BJ (cell line): Measurements from ENCODE around the gene KCNAB3. TPM values are rescaled to one million over a fixed set of nuclear protein-coding genes. Genes with fewer than 3 reads are reported as not detected.

ENCODE experiments used
- CTCF ChIA-PET: fragments of 350-600 bp; formaldehyde crosslinking; extraction: SDS; loops from one replicate; lab custom pipeline; 2021; ENCODE audit warnings: antibody characterized with exemption, inconsistent platforms; lab: Yijun Ruan, JAX
- POLR2A ChIA-PET: fragments of 300-600 bp; sonication (Branson Sonifier 250); formaldehyde crosslinking; extraction: SDS; loops from one replicate; lab custom pipeline; 2021; ENCODE audit warnings: antibody characterized with exemption; lab: Charles Lee
- DNase-seq: peaks from one replicate; pipeline ENCODE4 v3.0.0-alpha.2; 2011; ENCODE audit warnings: low read depth
- H3K27me3 ChIP-seq: 2 replicates; pipeline ENCODE4 v1.6.0; 2011; ENCODE audit warnings: low read length; ENCODE audit not compliant: control insufficient read depth, insufficient read depth
- H3K36me3 ChIP-seq: 2 replicates; pipeline ENCODE4 v1.5.1; 2011; ENCODE audit warnings: low read length; ENCODE audit not compliant: control insufficient read depth, insufficient read depth
- H3K4me3 ChIP-seq: 2 replicates; pipeline ENCODE4 v1.5.1; 2011; ENCODE audit warnings: low read depth, mild to moderate bottlenecking, control low read depth, low read length
- CTCF ChIP-seq: IDR thresholded peaks from 2 replicates; pipeline ENCODE4 v1.5.1; 2011; ENCODE audit warnings: low read depth, mild to moderate bottlenecking, control low read depth, inconsistent platforms, low read length, moderate library complexity; ENCODE audit not compliant: insufficient read depth
- polyA minus RNA-seq: library from RNA; depleted of rRNA, polyadenylated mRNA; stranded (reverse); fragments of >200 nt; gene quantifications from 2 replicates; pipeline ENCODE4 v1.2.3, GENCODE V29; 2011; rRNA and poly(A)+ RNA removed
- polyA plus RNA-seq: library from polyadenylated mRNA; depleted of rRNA; stranded (reverse); fragments of >200 nt; gene quantifications from 2 replicates; pipeline ENCODE4 v1.2.3, GENCODE V29; 2011; rRNA removed

KCNAB3 gene
- polyA plus RNA-seq (1.9 TPM in 2 replicates), polyA minus RNA-seq (0.62 and 1.0 TPM in 2 replicates)

DNA sequence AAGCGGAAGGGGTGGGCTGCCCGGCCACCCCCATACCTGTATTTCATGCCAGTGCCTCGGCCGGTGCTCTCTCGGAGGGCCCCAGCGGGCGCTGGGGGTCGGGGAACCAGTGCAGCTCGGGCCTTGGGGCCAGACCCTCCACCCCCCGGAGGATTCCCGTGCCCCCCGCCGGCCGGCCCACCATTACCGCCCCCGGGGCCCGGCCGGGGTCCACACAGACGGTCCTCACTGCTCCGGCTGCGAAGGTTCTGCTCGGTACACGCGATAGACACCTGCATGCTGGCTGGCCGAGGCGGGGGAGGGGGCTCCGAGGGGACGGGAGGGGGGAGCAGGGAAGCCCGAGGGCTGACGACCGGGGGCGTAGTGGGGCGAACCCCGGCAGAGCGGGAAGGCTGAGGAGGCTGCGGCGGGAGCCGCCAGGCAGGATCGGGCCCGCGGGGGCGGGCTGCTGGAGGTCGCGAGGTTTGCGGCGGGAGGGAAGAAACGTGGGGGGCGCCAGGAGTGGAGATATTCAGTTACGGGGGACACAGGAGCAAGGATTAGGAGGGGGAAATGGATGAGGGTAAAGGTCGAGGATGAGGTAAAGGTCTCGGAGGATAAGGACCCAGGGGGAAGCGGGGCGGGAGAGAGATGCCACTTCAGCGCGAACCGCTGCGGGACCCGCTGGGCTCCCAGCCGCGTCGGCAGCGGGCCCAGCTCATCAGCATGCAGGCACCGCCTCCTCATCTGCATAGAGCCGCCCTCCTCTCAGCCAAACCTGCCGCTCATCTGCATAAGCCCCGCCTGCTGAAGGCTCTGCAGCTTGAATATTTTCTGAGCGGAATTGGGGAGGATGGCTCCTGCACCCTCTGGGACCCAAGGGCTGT lies at the start of gene KCNAB3:
Gene KCNAB3 (minus strand): TSS at position 699 of the 866 bp plus-strand sequence. CDS start 421 bp downstream, at position 278.
- no peak for DNase-seq
- H3K4me3 ChIP-seq = peak within 1 kb of the TSS; percentile 51
- ChIA-PET POLR2A (no interaction called here), CTCF (interaction anchor here (0.6 to 1.2 kb wide), 3 partner anchors 13 to 60 kb away, joined by 3 read pairs; partner anchors contain the start of gene RNF227)
- no peaks in the 10 kb centered on the region; the same call in 1 of the 2 replicates for H3K36me3 ChIP-seq
- no peak for TF ChIP-seq CTCF
- H3K27me3 ChIP-seq = no peaks in the 10 kb centered on the region

DNA sequence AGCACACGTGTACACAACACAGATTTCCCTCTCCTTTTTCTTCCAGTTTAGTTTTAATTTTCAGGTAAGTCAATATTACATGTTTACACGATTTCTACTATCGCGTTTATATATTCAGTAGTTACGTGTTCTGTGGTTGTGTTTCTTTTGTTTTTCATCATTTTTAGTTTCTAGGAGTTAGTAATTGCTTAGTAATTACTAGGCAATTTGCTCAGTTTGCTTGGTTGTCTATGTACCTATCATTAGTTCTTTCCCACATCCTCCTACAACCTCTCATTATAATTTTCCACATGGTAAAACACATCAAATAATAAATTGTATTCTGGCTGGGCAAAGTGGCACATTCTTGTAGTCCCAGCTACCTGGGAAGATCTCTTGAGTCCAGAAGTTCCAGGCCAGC lies 48.1 kb upstream of the KCNAB3 start:
- no peak for TF ChIP-seq CTCF
- no peaks in the 10 kb centered on the region for H3K27me3 ChIP-seq
- POLR2A ChIA-PET = no interaction called here
- CTCF ChIA-PET = interaction anchor here (5.3 kb wide), 1 partner anchor 12 kb away, joined by 50 read pairs; no protein-coding TSS in a partner anchor
- no peaks in the 10 kb centered on the region for H3K36me3 ChIP-seq
- H3K4me3 ChIP-seq = no peak overlapping the region
- no peak for DNase-seq

DNA sequence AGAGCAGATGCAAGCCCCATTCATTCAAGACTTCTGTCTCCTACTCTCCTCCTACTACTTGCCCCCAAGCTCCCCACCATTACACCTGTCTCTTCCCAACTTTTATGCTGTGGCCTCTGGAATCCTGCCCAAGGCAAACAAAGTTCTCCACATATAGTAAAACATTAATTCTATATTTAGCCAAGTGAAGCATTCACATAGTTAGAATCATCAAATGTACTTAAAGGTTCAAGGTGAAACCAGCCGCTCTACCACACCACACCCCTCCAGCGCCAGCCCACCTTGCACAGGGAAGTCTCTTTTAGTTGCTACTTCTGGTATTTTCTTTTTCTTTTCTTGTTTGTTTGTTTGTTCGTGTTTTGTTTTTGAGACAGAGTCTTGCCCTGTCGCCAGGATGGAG lies 47.4 kb upstream of the KCNAB3 start:
- POLR2A ChIA-PET = no interaction called here
- DNase-seq = no peak
- no peak for TF ChIP-seq CTCF
- CTCF ChIA-PET = interaction anchor here (1.4 kb wide), 1 partner anchor 12 kb away, joined by 5 read pairs; no protein-coding TSS in a partner anchor
- Histone ChIP-seq H3K27me3 (peaks cover 1% of the 10 kb centered on the region; the same call in 1 of the 2 replicates), H3K4me3 (no peak overlapping the region), H3K36me3 (no peaks in the 10 kb centered on the region)

- H3K4me3 ChIP-seq = no peak overlapping the region
- CTCF ChIA-PET = interaction anchor here (1.0 kb wide), 1 partner anchor 14 kb away, joined by 3 read pairs; no protein-coding TSS in a partner anchor
- POLR2A ChIA-PET = no interaction called here
- no peaks in the 10 kb centered on the region for H3K36me3 ChIP-seq
- peaks cover 4% of the 10 kb centered on the region for H3K27me3 ChIP-seq
- no peak for DNase-seq
- TF ChIP-seq CTCF = no peak
These were observed 45.0 kb upstream of the KCNAB3 start for GRCh38 chr17:7974638-7975131.
